UCSD-AML1 (cell line): ENCODE results near the gene EBF4.
"Not testable (repeated sequence)": the region's sequence is repeated elsewhere in the genome, so short reads cannot be mapped to it uniquely, and the experiment has no call there.

Source experiments
- DNase-seq: peaks from one replicate; lab custom pipeline; 2025; ENCODE audit not compliant: unreplicated experiment; lab: John Stamatoyannopoulos, UW

The EBF4 gene

GRCh38 chr20:2672446-2672845 is 20.1 kb upstream of the EBF4 start:
- DNase-seq: no peak

GRCh38 chr20:2673453-2673852 is 19.1 kb upstream of the EBF4 start:
- DNase-seq: no peak

GRCh38 chr20:2680046-2680445 is 12.5 kb upstream of the EBF4 start:
- DNase-seq: no peak

GRCh38 chr20:2682040-2682439 is 10.5 kb upstream of the EBF4 start:
- DNase-seq: not testable (repeated sequence)

GRCh38 chr20:2684817-2685216 is 7.8 kb upstream of the EBF4 start:
- DNase-seq: peak; percentile 50

- DNase-seq: no peak
Observed at GRCh38 chr20:2687514-2687913, 5.1 kb upstream of the EBF4 start.

GRCh38 chr20:2688041-2688591 is 4.5 kb upstream of the EBF4 start:
- peak; percentile 88 for DNase-seq

GRCh38 chr20:2690213-2690612 is 2.4 kb upstream of the EBF4 start:
- DNase-seq: no peak

GRCh38 chr20:2690718-2691117 is 1.9 kb upstream of the EBF4 start:
- no peak for DNase-seq

GRCh38 chr20:2691127-2691526 is 1.5 kb upstream of the EBF4 start:
- DNase-seq: no peak

GRCh38 chr20:2691663-2692035 is 931 bp upstream of the EBF4 start:
- DNase-seq: no peak

- no peak for DNase-seq
Observed at GRCh38 chr20:2692886-2693285, 306 bp downstream of the EBF4 start.

GRCh38 chr20:2693286-2694007 is 867 bp downstream of the EBF4 start:
- peak; percentile 46 for DNase-seq

GRCh38 chr20:2694008-2694471 is 1.5 kb downstream of the EBF4 start:
- no peak for DNase-seq

- no peak for DNase-seq
Observed at GRCh38 chr20:2694519-2694918, 1.9 kb downstream of the EBF4 start.

GRCh38 chr20:2695206-2695983 is 2.8 kb downstream of the EBF4 start:
- no peak for DNase-seq

GRCh38 chr20:2695984-2696525 is 3.5 kb downstream of the EBF4 start:
- DNase-seq: not testable (repeated sequence)

GRCh38 chr20:2696646-2697045 is 4.1 kb downstream of the EBF4 start:
- DNase-seq: no peak

- DNase-seq: no peak
Observed at GRCh38 chr20:2697768-2698167, 5.2 kb downstream of the EBF4 start.

- DNase-seq: no peak
Observed at GRCh38 chr20:2698186-2698817, 5.7 kb downstream of the EBF4 start.

- DNase-seq: no peak
Observed at GRCh38 chr20:2698912-2699311, 6.3 kb downstream of the EBF4 start.
